T-helper 17 cell (primary cell): ENCODE measurements around the gene PPP1CB. TPM values are rescaled to one million over a fixed set of nuclear protein-coding genes. Genes with fewer than 3 reads are reported as not detected.
"Not testable (repeated sequence)": the region's sequence is repeated elsewhere in the genome, so short reads cannot be mapped to it uniquely, and the experiment has no call there.

Experiments
- ATAC-seq: fragments of 150-1000 bp; cut with Tn5 transposase; 2 replicates; pipeline ENCODE4 v1.10.0; 2021; ENCODE audit warnings: mild to moderate bottlenecking, moderate library complexity
- DNase-seq, 3 donors: peaks; one replicate each; pipeline versions ENCODE4 v3.0.0 to v3.0.0-alpha.2; 2020 to 2021
- H3K9me3 ChIP-seq: one replicate; pipeline ENCODE4 v1.7.0; 2013; ENCODE audit warnings: low read length, mild to moderate bottlenecking; ENCODE audit not compliant: control insufficient read depth, poor library complexity, severe bottlenecking
- H3K27ac Mint-ChIP-seq: one replicate; pipeline ENCODE4 v1.8.0; 2022; ENCODE audit warnings: mild to moderate bottlenecking, moderate library complexity, mixed read lengths
- H3K27me3 Mint-ChIP-seq: one replicate; pipeline ENCODE4 v1.8.0; 2022; ENCODE audit warnings: mixed read lengths
- H3K36me3 Mint-ChIP-seq: one replicate; pipeline ENCODE4 v1.8.0; 2022; ENCODE audit warnings: low read depth, mixed read lengths
- H3K4me1 Mint-ChIP-seq: one replicate; pipeline ENCODE4 v1.8.0; 2022; ENCODE audit warnings: mild to moderate bottlenecking, mixed read lengths
- H3K4me3 Mint-ChIP-seq: one replicate; pipeline ENCODE4 v1.8.0; 2022; ENCODE audit warnings: mild to moderate bottlenecking, moderate library complexity, mixed read lengths
- total RNA-seq, 4 donors: library from RNA in 2 of 4; stranded (reverse) in 2 of 4; gene quantifications; one replicate each; pipeline ENCODE4 v1.2.3 and lab custom pipeline; 2022 to 2026

The PPP1CB gene
- total RNA-seq, 2 donors from 2014 or later, result 309 to 313 TPM

DNA sequence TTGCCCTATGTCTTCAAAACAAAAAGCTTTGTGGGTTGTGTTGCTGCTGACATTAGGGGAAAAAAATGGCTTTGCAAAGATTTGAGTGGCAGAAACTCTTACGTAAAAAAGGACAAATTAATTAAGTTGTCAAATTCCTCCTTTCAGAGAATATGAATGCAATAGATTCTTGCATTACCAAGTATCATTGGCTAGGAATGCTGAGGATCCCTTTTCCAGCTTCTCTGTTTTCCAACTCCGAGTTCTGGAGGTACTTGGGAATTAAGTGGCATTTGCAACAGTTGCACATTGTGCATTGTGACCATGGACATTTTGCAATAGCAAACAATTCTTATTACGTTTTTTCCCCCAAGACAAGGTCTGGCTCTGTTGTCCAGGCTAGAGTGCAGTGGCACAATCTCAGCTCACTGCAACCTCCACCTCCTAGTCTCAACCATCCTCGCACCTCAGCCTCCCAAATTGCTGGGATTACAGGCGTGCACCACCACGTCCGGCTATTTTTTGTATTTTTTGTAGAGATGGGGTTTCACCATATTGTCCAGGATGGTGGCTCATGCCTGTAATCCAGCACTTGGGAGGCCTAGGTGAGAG, 29.9 kb upstream of the PPP1CB start:
- ATAC-seq, result no peak
- no peaks in the 10 kb centered on the region for H3K9me3 ChIP-seq
- Mint-ChIP-seq H3K27ac (no peak overlapping the region), H3K4me1 (peaks cover 2% of the 10 kb centered on the region), H3K4me3 (no peak overlapping the region), H3K36me3 (peaks cover 2% of the 10 kb centered on the region), H3K27me3 (peaks cover 6% of the 10 kb centered on the region)
- DNase-seq, result no peak

DNA sequence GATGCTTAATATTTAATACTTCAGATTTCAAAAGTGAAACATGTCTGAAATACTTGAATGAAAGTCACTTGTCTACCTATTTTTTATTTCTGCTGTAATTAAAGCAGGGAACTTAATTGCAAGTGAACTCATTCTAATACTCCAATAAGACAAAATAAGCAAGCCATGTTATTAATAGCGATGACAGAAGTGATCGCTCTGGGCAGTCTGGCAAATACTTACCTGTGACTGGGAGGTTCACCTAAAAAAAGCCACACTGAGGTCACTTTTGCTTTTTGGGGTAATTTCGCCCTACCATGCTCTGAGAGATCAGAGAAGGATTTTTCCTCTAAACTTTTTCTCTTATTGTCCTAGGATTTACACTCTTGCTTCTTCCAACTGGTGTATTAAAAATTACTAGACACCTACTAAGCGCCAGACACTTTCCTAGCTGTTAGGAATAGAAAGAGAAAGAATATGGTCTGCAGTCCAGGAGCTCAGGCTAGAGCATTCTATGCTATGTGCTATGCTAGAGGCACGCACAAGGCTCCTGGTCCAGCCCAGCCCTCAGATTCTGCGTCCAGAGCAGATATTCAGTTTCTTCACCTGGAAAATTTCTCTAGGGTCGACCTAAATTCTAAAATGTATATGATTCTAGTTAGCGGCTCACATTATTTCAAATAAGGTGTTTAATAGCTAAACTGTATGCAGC, 26.5 kb upstream of the PPP1CB start:
- ATAC-seq, result no peak
- no peaks in the 10 kb centered on the region for H3K36me3 Mint-ChIP-seq
- H3K27ac Mint-ChIP-seq, result no peak overlapping the region
- no peaks in the 10 kb centered on the region for H3K4me1 Mint-ChIP-seq
- no peak overlapping the region for H3K4me3 Mint-ChIP-seq
- H3K27me3 Mint-ChIP-seq, result no peaks in the 10 kb centered on the region
- no peak for DNase-seq
- no peaks in the 10 kb centered on the region for H3K9me3 ChIP-seq

GRCh38 chr2:28726177-28726576, 25.5 kb upstream of the PPP1CB start:
- H3K4me1 Mint-ChIP-seq, result peaks cover 4% of the 10 kb centered on the region
- no peak overlapping the region for H3K27ac Mint-ChIP-seq
- H3K36me3 Mint-ChIP-seq, result no peaks in the 10 kb centered on the region
- no peak overlapping the region for H3K4me3 Mint-ChIP-seq
- ATAC-seq, result no peak
- DNase-seq, result no peak
- no peaks in the 10 kb centered on the region for H3K9me3 ChIP-seq
- no peaks in the 10 kb centered on the region for H3K27me3 Mint-ChIP-seq

DNA sequence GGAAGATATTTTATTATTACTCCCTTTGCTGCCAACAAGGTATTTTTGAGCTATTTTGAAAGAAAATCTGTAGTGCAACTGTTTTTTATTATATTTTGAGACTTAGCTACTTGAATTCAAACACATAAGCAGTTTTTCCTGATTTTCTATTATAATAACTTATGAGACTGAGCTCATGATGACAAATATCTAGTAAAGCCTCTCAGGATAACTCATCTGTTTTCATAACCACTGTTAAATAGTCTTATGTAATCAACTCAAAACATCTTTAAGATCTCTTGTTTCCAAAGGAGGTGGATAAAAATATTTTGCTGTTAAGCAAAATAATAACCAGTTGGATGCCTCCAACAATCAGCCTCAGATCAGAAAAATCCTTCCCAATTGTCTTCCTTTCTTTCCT, 21.9 kb upstream of the PPP1CB start:
- Mint-ChIP-seq H3K4me1 (peaks cover 4% of the 10 kb centered on the region), H3K27me3 (no peaks in the 10 kb centered on the region), H3K4me3 (no peak overlapping the region), H3K36me3 (no peaks in the 10 kb centered on the region), H3K27ac (no peak overlapping the region)
- no peak for DNase-seq
- ATAC-seq, result no peak
- no peaks in the 10 kb centered on the region for H3K9me3 ChIP-seq

DNA sequence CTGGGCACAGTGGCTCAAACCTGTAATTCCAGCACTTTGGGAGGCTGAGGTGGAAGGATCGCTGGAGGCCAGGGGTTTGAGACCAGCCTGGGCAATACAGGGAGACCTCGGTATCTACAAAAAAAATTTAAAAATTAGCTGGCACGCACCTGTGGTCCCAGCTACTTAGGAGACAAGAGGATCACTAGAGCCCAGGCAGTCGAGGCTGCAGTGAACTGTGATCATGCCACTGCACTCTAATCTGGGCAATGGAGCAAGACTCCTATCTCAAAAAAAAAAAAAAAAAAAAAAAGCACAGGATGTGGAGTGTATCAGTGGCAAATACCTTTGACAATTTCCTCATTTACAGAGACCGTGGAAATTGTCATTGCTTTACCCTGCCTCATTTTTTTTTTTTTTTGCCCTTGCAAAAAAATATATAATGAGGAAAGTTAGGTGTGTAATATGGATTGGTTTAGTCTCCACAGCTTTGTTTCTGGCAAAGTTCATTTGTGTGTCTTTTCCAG, 20.9 kb upstream of the PPP1CB start:
- ATAC-seq (no peak), DNase-seq (no peak)
- Mint-ChIP-seq H3K4me3 (no peak overlapping the region), H3K4me1 (peaks cover 4% of the 10 kb centered on the region), H3K27me3 (no peaks in the 10 kb centered on the region), H3K36me3 (no peaks in the 10 kb centered on the region), H3K27ac (no peak overlapping the region)
- H3K9me3 ChIP-seq, result no peaks in the 10 kb centered on the region

DNA sequence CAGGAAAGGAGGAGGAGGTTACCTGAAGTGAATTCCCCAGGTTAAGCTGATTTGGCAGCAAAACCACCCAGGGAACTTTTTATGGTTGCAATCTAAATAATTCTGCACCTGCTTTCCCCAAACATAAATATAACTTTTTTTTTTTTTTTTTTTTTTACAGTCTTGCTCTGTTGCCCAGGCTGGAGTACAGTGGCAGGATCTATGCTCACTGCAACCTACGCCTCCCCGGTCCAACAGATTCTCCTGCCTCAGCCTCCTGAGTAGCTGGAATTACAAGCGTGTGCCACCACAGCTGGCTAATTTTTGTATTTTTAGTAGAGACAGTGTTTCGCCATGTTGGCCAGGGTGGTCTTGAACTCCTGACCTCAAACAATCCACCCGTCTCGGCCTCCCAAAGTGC, 16.1 kb upstream of the PPP1CB start:
- ATAC-seq (no peak), DNase-seq (no peak)
- Mint-ChIP-seq H3K4me3 (no peak overlapping the region), H3K36me3 (peaks cover 6% of the 10 kb centered on the region), H3K4me1 (peaks cover under 1% of the 10 kb centered on the region), H3K27me3 (peaks cover 5% of the 10 kb centered on the region), H3K27ac (no peak overlapping the region)
- H3K9me3 ChIP-seq, result no peaks in the 10 kb centered on the region

- H3K9me3 ChIP-seq, result no peaks in the 10 kb centered on the region
- Mint-ChIP-seq H3K4me3 (no peak overlapping the region), H3K4me1 (no peaks in the 10 kb centered on the region), H3K27ac (no peak overlapping the region), H3K27me3 (peaks cover 10% of the 10 kb centered on the region), H3K36me3 (peaks cover 6% of the 10 kb centered on the region)
- DNase-seq (no peak), ATAC-seq (no peak)
These were observed 15.6 kb upstream of the PPP1CB start for GRCh38 chr2:28736034-28736433.

DNA sequence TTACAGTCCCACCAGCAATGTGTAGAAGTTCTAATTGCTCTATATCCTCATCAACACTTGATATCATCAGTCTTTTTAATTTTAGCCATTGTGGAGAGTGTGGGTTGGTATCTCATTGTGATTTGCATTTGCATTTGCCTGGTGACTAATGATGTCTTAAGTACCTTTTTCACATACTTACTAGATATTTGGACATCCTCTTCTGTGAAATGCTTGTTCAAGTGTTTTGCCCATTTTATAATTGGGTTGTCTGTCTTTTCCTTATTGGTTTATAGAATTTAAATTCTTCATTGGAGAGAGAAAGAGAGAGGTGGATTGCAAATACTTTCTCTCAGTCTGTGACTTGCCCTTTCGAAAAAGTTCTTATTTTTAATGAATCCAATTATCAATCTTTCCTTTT, 14.0 kb upstream of the PPP1CB start:
- H3K9me3 ChIP-seq, result no peaks in the 10 kb centered on the region
- no peaks in the 10 kb centered on the region for H3K4me1 Mint-ChIP-seq
- DNase-seq (no peak), ATAC-seq (no peak)
- peaks cover 11% of the 10 kb centered on the region for H3K27me3 Mint-ChIP-seq
- H3K4me3 Mint-ChIP-seq, result no peak overlapping the region
- H3K27ac Mint-ChIP-seq, result no peak overlapping the region
- peaks cover 6% of the 10 kb centered on the region for H3K36me3 Mint-ChIP-seq

GRCh38 chr2:28742619-28743018, 9.0 kb upstream of the PPP1CB start:
- H3K36me3 Mint-ChIP-seq, ATAC-seq, H3K9me3 ChIP-seq, DNase-seq, H3K4me1 Mint-ChIP-seq, H3K4me3 Mint-ChIP-seq: not testable (repeated sequence)
- H3K27me3 Mint-ChIP-seq, result peaks cover 11% of the 10 kb centered on the region
- peak overlapping the region; percentile 3 for H3K27ac Mint-ChIP-seq

GRCh38 chr2:28745225-28745624, 6.4 kb upstream of the PPP1CB start:
- ATAC-seq, result no peak
- no peak for DNase-seq
- peaks cover 20% of the 10 kb centered on the region for H3K4me1 Mint-ChIP-seq

GRCh38 chr2:28745876-28746275, 5.8 kb upstream of the PPP1CB start:
- H3K4me1 Mint-ChIP-seq, result peaks cover 27% of the 10 kb centered on the region
- H3K27ac Mint-ChIP-seq, result no peak overlapping the region
- no peaks in the 10 kb centered on the region for H3K36me3 Mint-ChIP-seq
- DNase-seq (no peak), ATAC-seq (no peak)
- H3K4me3 Mint-ChIP-seq, result no peak overlapping the region
- H3K9me3 ChIP-seq, result no peaks in the 10 kb centered on the region
- H3K27me3 Mint-ChIP-seq, result peaks cover 2% of the 10 kb centered on the region

More at GRCh38 chr2:28745225-28745624, 6.4 kb upstream of the PPP1CB start:
- Mint-ChIP-seq H3K36me3 (no peaks in the 10 kb centered on the region), H3K4me3 (no peak overlapping the region), H3K27ac (peak overlapping the region; percentile 49), H3K27me3 (peaks cover 6% of the 10 kb centered on the region)
- H3K9me3 ChIP-seq, result no peaks in the 10 kb centered on the region

DNA sequence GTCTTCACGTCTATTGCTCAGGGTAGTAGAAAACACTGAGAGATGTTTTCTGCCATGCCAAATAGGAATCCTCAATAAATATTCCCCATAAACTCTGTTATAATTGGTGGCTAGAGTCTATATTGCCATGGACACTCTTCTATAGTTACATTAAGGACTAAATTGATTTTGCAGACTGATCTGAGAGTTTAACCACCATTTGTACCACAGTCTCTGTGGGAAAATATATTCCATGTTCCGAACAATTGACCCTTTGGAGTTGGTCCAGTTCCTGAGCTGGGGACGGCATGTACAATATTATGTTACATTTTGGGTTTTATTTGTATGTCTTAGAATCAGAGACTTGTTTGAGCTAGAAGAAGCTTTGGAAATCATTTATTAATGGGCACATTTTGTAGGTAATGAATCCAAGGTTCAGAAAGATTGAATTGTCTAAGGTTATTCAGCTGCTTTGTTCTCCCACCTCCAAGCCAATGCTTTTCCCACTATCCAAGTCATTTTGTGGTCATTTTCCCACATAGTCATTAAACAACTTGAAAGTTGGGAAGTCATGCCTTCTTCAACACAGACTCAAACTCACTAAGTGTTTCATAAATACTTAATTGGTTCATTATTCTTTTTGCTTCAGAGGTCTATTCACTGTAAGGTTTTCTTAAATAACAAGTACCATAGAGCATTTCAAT, 5.1 kb upstream of the PPP1CB start:
- Mint-ChIP-seq H3K4me1 (peaks cover 27% of the 10 kb centered on the region), H3K36me3 (peaks cover under 1% of the 10 kb centered on the region), H3K27ac (peak overlapping the region; percentile 96), H3K4me3 (no peak overlapping the region), H3K27me3 (no peaks in the 10 kb centered on the region)
- DNase-seq (no peak), ATAC-seq (no peak)
- no peaks in the 10 kb centered on the region for H3K9me3 ChIP-seq

DNA sequence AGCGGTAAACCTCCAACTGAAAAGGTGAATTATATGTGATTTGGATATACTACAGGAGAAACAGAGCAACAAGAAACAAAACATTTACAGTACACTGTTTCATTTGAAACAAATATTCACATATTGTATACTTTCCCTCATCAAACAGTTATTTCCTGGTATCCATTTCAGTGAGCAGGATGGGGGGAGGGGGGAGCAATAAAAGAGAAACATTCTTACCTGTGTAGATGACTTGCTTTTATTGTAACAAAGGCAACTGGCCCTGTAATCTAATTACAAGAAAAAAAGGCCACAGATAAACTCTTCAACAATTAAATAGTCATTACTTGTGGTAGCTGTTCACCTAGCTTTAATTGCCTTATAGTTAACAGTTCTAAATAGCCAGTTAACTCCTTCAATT, 3.9 kb upstream of the PPP1CB start:
- H3K4me3 Mint-ChIP-seq, result peak overlapping the region; percentile 64
- DNase-seq (no peak), ATAC-seq (no peak)

More for the DNA sequence above, 3.9 kb upstream of the PPP1CB start:
- H3K4me1 Mint-ChIP-seq, result peaks cover 27% of the 10 kb centered on the region
- peak overlapping the region; percentile 96 for H3K27ac Mint-ChIP-seq
- peaks cover 3% of the 10 kb centered on the region for H3K36me3 Mint-ChIP-seq
- no peaks in the 10 kb centered on the region for H3K27me3 Mint-ChIP-seq
- H3K9me3 ChIP-seq, result no peaks in the 10 kb centered on the region
